HG03066 (cell line): ENCODE data around the gene FGR.
A peak's percentile ranks its signal among the peaks of the same experiment; 100 is the strongest.

ENCODE experiments used
- ATAC-seq: cut with Tn5 transposase; IDR thresholded peaks from one replicate; pipeline ENCODE4 v1.9.1; 2021; ENCODE audit warnings: low read depth; ENCODE audit not compliant: unreplicated experiment

Gene FGR

DNA sequence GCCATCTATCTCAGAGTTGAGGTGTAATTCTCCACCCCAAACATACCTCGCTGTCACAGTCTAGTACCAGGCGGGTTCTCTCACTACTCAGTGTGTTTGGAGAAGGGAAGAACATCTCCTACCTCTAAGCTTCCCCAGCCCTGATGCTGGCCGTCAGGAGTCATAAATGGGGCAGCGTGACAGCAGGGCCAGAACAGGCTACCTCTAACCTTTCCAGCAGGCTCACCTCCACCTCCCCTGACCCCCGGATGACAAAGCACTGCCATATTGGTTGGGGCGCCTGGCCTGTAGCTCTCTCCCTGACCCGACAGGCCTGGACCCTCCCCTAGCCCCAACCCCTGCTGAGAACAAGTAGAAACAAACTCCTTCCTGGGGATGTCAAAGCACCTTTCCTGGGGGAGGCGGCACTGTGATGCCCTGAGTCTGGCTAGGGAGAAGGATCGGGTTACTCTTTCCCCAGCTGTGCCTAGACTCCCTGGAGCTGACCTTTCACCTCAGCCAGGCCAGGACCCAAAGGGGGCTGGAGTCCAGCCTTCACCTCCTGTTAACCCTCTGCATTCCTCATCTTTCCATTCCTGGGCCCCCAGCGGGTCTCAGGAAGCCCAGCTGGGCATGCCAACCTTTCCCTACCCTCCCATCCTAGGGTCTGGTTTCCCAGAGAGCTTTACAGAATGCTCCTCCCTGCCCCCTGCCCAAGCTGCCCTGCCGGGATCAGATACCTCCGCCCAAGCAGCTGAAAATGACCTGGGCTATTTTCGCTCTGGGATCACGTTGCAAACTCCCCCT lies 65.3 kb downstream of the FGR start:
- no peak for ATAC-seq

DNA sequence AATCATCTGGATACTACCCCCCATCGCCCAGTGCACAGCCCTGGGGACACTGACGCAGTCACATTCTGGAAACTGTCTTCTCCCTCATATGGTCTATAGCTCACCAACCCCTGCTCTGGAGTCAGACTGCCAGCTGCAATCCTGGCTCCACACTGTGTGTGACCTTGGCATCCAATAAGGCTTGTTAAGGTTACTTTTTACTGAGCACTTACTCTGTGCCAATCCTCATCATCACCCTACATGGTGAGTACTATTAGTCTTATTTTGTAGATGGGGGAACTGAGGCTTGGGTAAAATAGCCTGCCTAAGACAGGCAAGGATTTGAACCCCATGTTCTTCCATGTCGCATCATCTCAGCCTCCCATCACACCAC lies 65.9 kb downstream of the FGR start:
- ATAC-seq = no peak

- peak; percentile 86 for ATAC-seq
Measured at GRCh38 chr1:27568300-27569087, 66.5 kb downstream of the FGR start.

- ATAC-seq = no peak
Measured at GRCh38 chr1:27567971-27568299, 67.0 kb downstream of the FGR start.

- ATAC-seq = no peak
Measured at GRCh38 chr1:27567146-27567526, 67.8 kb downstream of the FGR start.

GRCh38 chr1:27566462-27567145 lies 68.4 kb downstream of the FGR start:
- no peak for ATAC-seq

DNA sequence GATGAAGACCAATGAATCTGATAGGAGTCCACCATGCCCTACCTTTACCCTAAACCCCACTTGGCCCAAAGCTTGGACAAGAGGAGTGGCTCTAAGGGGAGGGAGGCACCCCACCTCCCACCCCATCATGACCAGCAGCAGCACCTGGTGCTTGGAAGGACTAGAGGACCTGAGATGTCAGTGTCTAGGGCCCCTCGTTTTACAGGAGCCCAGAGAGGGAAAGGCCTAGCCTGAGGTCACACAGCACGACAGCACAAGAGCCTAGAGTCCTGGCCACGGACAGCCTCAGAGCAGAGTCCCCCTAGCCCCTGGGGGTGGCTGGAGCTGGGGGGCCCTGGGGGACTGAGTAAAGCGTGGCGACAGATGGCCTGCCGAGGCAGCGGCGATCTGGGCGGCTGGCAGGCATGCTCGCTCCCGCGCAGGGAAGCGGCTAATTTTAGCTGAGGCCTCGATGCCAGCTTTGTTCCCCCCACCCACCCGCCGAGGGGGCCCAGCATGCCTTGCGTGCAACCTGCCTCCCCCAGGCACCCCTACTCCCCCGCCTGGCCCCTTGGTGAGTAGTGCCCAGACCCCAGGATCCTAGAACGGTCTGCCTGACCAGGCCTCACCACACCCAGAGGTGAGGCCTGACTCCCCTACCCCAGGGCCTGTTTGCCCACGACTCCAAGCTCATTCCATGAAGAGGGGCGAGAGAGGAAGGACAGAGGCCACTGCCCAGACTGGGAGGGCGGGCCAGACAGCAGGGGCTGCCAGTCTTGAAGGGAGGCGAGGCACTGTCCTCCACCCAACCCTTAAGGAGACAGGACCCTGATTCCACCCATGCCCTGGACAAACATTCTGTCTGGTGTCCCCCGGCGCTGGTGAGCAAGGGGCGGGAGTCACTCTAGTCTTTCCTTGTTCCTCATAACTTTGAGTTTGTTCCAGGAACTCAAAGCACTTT lies 70.0 kb downstream of the FGR start:
- ATAC-seq = no peak

DNA sequence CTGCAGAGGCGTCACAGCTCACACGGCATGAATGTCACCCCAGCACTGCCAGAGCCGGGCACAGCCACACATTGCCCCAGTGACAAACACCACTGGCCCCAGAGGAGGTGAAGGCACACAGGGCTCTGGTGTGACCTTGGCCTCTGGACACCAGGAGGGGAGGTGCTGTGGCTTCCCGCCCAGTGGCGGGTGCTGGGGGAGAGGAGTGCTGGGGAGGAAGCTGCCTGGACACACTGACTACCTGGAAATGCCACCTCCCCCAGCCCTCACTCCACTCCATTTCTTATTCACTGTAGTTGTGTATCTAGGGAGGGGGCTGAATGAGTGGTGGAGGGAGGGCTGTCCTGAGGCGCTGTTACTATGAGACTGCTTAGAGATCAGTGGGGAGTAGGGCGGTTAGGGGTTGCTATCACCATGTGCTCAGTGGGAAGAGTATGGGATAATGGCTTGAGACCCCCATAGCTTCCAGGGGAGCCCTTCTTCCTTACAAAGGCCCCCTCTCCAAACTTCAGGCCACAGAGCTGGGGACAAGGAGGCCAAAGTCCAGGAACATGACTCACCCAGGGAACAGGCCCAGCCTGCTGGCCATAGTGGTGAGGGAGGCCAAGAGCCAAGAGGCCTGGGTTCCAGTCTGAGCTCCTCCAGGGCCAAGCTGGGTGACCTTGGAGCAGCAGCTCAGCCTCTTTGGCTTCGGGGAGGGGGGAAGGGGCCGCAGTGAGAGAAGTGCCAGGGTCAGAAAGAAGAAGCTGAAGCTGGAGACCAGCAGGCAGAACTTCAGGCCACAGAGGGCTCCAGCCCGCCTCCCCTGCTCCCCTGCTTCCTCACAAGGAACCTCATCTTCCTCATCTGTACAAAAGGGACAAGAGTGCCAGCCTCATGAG lies 71.2 kb downstream of the FGR start:
- ATAC-seq = no peak

DNA sequence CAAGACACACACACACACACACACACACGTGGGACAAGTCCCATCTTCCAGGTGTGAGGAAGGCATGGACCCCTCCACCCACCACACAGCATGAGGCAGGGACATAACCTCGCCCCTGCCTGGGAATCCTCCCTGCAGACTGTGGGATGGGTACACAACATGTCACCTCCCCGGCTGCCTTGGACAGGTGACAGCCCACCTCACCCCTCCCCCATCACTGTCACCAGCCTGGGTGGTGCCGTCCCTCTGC lies 71.7 kb downstream of the FGR start:
- no peak for ATAC-seq

GRCh38 chr1:27562534-27563340 lies 72.2 kb downstream of the FGR start:
- no peak for ATAC-seq
